Mononuclear cell (primary cell): Measurements from ENCODE around the gene RBM19. TPM values are rescaled to one million over a fixed set of nuclear protein-coding genes. Genes with fewer than 3 reads are reported as not detected.

Source experiments
- H3K27me3 ChIP-seq: 2 replicates; pipeline ENCODE4 v1.6.0; 2011; ENCODE audit warnings: low read length, control low read depth; ENCODE audit not compliant: insufficient read depth
- H3K4me1 ChIP-seq: 2 replicates; pipeline ENCODE4 v1.5.1; 2011; ENCODE audit warnings: mild to moderate bottlenecking, low read length, control low read depth; ENCODE audit not compliant: insufficient read depth
- H3K4me3 ChIP-seq: 2 replicates; pipeline ENCODE4 v1.5.1; 2011; ENCODE audit warnings: mild to moderate bottlenecking, low read length, moderate library complexity
- H3K9me3 ChIP-seq: 2 replicates; pipeline ENCODE4 v1.5.1; 2011; ENCODE audit warnings: low read depth, mild to moderate bottlenecking, control low read depth, low read length
- total RNA-seq: library from RNA; depleted of rRNA; stranded (reverse); fragments of >200 nt; gene quantifications from one replicate; pipeline ENCODE4 v1.2.3, GENCODE V29; 2012

The RBM19 gene
- total RNA-seq, 1 donor = 33.8 TPM

DNA sequence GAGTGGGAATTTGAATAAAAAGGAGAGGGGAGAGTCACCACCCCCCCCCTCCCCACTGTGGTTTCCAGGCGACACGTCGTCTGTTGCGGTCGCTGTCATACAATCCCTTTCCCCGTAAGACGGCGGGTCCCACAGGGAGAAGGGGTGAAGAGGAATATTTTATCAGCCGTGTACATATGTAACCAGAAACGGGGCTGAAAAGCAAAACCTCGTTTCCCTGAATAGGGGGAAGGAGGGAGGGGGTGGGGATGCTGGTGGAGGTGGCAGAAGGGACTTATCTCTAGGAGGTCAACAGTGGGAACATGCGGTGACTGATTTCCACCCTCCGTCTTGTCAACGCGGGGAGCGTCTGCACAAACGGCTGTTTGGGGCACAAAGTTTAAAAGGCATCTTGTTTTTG is 171.4 kb downstream of the RBM19 start:
- Histone ChIP-seq H3K9me3 (no peaks in the 10 kb centered on the region), H3K4me1 (no peaks in the 10 kb centered on the region), H3K27me3 (no peaks in the 10 kb centered on the region), H3K4me3 (no peak overlapping the region)

DNA sequence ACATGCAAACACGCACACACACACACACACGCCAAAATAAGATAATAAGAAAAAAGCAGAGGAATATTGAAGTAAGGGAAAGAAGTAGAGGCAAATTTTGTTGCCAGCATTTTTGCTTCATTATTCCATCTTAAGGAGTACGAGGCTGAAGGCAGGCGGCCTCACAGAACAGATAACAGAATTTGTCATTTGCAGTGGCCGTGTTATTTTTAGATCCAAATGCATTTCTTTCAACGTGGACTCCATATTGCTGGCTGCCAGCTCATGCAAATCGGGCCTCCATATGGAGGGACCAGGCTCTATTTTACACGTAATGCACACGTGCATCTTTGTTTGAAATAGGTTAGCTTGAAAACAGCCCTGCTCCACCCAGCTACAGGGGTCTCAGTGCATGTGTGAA is 172.9 kb downstream of the RBM19 start:
- Histone ChIP-seq H3K4me1 (no peaks in the 10 kb centered on the region), H3K9me3 (no peaks in the 10 kb centered on the region), H3K27me3 (no peaks in the 10 kb centered on the region), H3K4me3 (no peak overlapping the region)

DNA sequence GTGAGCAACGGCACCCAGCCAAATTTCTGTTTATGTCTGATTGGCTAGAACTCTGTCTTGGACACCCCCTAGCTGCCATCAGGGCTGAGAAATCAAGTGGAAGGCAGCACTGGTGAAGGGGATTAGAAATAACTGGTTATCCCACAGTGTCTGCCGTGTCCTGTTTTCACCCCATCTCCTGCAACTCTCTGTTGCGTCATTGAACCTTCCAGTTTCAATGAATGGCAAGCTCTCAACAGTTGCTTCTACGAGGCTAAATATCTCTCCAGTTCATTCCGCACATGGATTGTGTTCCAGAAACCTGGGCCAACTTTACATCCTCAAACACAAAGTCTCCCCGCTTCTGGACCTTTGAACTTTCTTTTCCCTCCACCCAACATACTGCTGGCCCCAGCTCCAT is 173.7 kb downstream of the RBM19 start:
- H3K4me1 ChIP-seq = no peaks in the 10 kb centered on the region
- no peaks in the 10 kb centered on the region for H3K9me3 ChIP-seq
- no peaks in the 10 kb centered on the region for H3K27me3 ChIP-seq
- H3K4me3 ChIP-seq = no peak overlapping the region

DNA sequence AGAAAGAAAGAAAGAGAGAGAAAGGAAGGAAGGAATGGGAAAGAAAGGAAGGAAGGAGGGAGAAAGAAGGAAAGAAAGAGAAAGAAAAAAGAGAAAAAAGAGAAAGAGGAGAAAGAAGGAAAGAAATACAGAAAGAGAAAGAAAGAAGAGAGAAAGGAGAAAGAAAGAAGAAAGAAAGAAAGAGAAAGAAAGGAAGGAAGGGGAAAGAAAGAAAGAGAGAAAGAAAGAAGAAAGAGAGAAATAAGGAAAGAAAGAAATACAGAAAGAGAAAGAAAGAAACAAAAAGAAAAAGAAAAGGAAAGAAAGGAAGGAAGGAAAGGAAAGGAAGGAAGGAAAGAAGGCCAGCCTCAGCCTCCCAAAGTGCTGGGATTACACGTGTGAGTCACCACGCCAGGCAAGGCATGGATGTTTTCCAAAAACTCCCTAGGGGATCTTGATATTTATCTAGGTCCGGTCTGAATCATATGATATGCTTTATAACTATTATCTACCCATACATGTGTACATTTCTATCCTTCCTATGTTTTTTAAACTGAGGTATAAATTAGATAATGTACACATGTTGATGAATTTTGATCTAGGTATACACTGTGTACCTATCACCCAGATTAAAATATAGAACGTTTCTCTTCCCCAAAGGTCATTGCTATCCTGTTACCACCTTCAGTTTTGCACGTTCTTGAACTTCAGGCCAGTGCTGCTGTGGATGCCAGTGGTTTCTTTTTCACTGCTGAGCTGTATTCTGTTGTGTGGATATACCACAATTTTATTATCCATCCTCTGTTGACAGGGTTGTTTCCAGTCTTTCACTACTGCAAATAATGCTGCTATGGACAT is 177.9 kb downstream of the RBM19 start:
- Histone ChIP-seq H3K4me3 (no peak overlapping the region), H3K4me1 (no peaks in the 10 kb centered on the region), H3K27me3 (no peaks in the 10 kb centered on the region), H3K9me3 (no peaks in the 10 kb centered on the region)

- Histone ChIP-seq H3K4me3 (no peak overlapping the region), H3K9me3 (no peaks in the 10 kb centered on the region), H3K4me1 (no peaks in the 10 kb centered on the region), H3K27me3 (no peaks in the 10 kb centered on the region)
These were observed 180.0 kb downstream of the RBM19 start for GRCh38 chr12:113786107-113786506.

DNA sequence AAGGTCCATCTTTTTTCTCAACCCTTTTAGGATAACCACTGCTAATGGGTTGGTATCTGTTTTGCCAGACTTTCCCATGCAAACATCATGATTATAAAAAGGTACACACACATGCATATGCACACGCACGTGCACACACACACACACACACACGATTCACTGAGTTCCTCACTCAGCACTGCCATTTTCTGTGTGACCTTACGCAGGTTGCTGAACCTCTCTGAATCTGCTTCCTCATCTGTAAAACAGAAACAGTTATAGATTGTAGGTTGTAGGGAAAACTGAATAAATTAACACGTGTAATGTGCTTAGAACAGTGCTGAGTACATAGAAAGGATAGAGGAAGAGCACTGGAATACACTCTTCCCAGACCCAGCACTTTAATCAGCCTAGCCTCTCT is 182.3 kb downstream of the RBM19 start:
- peaks cover 5% of the 10 kb centered on the region for H3K27me3 ChIP-seq
- no peaks in the 10 kb centered on the region for H3K4me1 ChIP-seq
- no peak overlapping the region for H3K4me3 ChIP-seq
- H3K9me3 ChIP-seq = no peaks in the 10 kb centered on the region

- peaks cover 5% of the 10 kb centered on the region for H3K27me3 ChIP-seq
- no peaks in the 10 kb centered on the region for H3K9me3 ChIP-seq
- no peak overlapping the region for H3K4me3 ChIP-seq
- H3K4me1 ChIP-seq = no peaks in the 10 kb centered on the region
These were observed 183.3 kb downstream of the RBM19 start for GRCh38 chr12:113782873-113783272.

GRCh38 chr12:113781415-113782198 is 184.5 kb downstream of the RBM19 start:
- H3K4me1 ChIP-seq = no peaks in the 10 kb centered on the region

GRCh38 chr12:113779774-113780173 is 186.4 kb downstream of the RBM19 start:
- Histone ChIP-seq H3K27me3 (peaks cover 5% of the 10 kb centered on the region), H3K4me3 (no peak overlapping the region), H3K4me1 (no peaks in the 10 kb centered on the region)

More at GRCh38 chr12:113781415-113782198, 184.5 kb downstream of the RBM19 start:
- Histone ChIP-seq H3K9me3 (no peaks in the 10 kb centered on the region), H3K27me3 (peaks cover 5% of the 10 kb centered on the region), H3K4me3 (no peak overlapping the region)

DNA sequence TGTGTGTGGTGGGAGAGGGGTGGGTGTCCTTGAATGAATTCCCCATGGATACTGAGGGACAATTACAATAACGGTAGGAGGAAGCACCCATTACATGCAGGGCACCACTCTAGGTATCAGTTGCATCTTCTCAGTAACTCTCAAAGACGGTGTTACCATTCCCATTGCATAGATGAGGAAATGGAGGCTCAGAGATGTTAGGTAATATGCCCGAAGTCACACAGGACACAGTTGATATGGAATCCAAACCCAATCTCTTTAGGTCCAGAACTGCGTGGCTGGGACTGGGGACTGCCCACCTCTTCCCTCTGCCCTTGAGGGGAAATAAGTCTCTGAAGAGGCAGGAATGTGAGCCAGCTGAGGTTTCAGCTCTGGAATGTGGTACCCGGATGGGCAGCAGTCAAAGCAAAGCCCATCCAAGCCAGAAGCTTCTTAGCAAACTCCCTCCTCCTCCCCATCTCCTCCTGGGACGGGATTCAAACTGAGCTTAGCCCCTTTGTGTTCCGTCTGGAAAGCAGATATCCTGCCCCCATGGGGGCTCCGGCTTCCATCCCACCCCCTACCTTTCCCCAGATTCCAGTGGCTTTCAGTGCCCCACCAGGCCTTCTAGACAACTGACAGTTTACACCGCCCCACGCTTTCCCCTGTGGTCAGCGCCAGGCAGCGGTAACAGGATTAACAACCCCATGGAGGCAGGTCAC is 187.5 kb downstream of the RBM19 start:
- H3K4me3 ChIP-seq = no peak overlapping the region
- no peaks in the 10 kb centered on the region for H3K9me3 ChIP-seq
- H3K27me3 ChIP-seq = peaks cover 5% of the 10 kb centered on the region
- no peaks in the 10 kb centered on the region for H3K4me1 ChIP-seq

More at GRCh38 chr12:113779774-113780173, 186.4 kb downstream of the RBM19 start:
- no peaks in the 10 kb centered on the region for H3K9me3 ChIP-seq

DNA sequence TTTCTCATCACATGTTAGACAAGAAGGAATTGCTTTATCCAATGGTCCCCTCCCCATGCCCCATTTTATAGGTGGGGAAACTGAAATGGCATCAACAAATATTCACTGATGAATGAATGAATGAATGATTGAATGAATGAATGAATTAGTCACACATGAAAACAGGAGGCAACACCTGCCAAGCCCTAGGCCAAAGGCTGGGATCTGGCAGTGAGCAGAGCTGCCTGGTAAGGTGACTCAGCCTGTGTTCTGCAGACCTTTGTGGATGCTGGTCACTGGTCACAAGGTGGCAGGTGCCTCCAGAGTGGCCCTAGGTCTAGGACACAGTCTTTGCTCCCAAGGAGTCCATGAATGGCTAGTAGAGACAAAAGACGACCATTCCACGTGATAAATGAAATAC is 188.4 kb downstream of the RBM19 start:
- peaks cover 5% of the 10 kb centered on the region for H3K27me3 ChIP-seq
- H3K4me1 ChIP-seq = no peaks in the 10 kb centered on the region
- H3K9me3 ChIP-seq = no peaks in the 10 kb centered on the region
- H3K4me3 ChIP-seq = no peak overlapping the region

- Histone ChIP-seq H3K4me3 (no peak overlapping the region), H3K27me3 (peaks cover 5% of the 10 kb centered on the region), H3K4me1 (no peaks in the 10 kb centered on the region), H3K9me3 (no peaks in the 10 kb centered on the region)
These were observed 189.6 kb downstream of the RBM19 start for GRCh38 chr12:113776536-113776935.

GRCh38 chr12:113774526-113774925 is 191.6 kb downstream of the RBM19 start:
- no peaks in the 10 kb centered on the region for H3K9me3 ChIP-seq
- no peak overlapping the region for H3K4me3 ChIP-seq
- H3K27me3 ChIP-seq = no peaks in the 10 kb centered on the region
- H3K4me1 ChIP-seq = no peaks in the 10 kb centered on the region

DNA sequence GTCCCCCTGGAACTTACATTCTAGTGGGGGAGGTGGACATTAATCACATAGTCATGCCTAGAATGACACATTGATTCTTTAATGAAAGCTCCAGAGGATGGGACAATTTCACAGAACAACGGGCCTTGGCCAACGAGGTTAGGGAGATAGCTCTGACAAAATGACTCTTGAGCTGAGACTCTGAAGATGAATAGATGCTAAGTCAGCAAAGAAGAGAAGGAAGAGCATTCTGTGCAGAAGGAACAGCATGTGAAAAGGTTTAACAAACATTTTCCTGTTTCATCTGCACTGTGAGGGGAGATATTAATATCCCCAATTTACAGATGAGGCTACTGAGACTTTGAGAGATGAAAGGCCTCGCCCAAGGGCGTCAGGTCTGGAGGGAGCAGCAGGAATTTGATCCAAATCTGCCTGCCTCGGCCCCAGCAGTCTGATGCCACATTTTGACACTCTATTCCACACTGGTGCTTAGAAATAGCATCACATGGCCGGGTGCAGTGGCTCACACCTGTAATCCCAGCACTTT is 193.6 kb downstream of the RBM19 start:
- Histone ChIP-seq H3K9me3 (no peaks in the 10 kb centered on the region), H3K4me1 (no peaks in the 10 kb centered on the region), H3K27me3 (no peaks in the 10 kb centered on the region), H3K4me3 (no peak overlapping the region)

DNA sequence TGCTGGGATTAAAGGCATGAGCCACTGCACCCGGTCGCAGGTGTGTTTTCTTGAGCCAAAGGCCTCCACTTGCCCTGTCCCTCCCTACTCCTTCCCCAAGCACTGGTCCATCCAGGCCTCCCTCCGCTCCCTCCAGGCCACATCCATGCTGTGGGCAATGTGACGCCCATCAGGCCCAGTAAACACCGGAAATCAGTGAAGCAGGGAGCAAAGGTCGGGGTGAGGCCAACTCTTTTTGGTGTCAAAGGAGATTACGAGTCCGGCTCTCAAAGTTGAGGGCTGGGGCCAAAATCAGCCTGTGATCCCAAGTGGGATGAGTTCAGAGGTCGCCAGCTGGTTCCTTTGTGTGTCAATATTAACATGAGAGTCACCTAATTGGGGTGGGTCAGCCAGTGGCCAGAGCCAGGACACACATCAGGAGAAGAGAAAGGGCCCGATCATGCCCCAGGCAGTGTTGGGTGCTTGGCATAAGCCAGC is 195.7 kb downstream of the RBM19 start:
- H3K4me3 ChIP-seq = no peak overlapping the region
- H3K27me3 ChIP-seq = no peaks in the 10 kb centered on the region
- no peaks in the 10 kb centered on the region for H3K9me3 ChIP-seq
- no peaks in the 10 kb centered on the region for H3K4me1 ChIP-seq
